Prostate gland (tissue), 2 donors: ENCODE results near the gene TCF7L1. TPM values are rescaled to one million over a fixed set of nuclear protein-coding genes. Genes with fewer than 3 reads are reported as not detected.
"Not testable (repeated sequence)": the region's sequence is repeated elsewhere in the genome, so short reads cannot be mapped to it uniquely, and the experiment has no call there.

Source experiments
- DNase-seq: peaks from one replicate; pipeline ENCODE4 v3.0.0-alpha.2; 2019; ENCODE audit warnings: low spot score
- H3K27ac ChIP-seq, 2 donors: fragments of 200-600 bp; sonication (generic); 2 replicates each; pipeline ENCODE4 v1.5.1; 2017 to 2019
- H3K27me3 ChIP-seq: fragments of 200-600 bp; sonication (generic); replicated peaks from 2 replicates; pipeline ENCODE4 v1.5.1; 2019; ENCODE audit not compliant: insufficient read depth
- H3K36me3 ChIP-seq, 2 donors: fragments of 200-600 bp; sonication (generic); 1 replicate in 1 of 2; 2 replicates in 1 of 2; pipeline versions ENCODE4 v1.5.1 to v1.8.1; 2017 to 2019
- H3K4me1 ChIP-seq: fragments of 200-600 bp; sonication (generic); replicated peaks from 2 replicates; pipeline ENCODE4 v1.5.1; 2019
- H3K4me3 ChIP-seq, 2 donors: fragments of 200-600 bp; sonication (generic); 2 replicates each; pipeline ENCODE4 v1.5.1; 2017 to 2019
- H3K9me3 ChIP-seq: fragments of 200-600 bp; sonication (generic); 2 replicates; pipeline ENCODE4 v1.5.1; 2017
- CTCF ChIP-seq, 4 experiments: fragments of 200-600 bp in 2 of 4; fragments of 450-650 bp in 2 of 4; sonication (generic) in 2 of 4; IDR thresholded peaks; 1 replicate in 3 of 4; 2 replicates in 1 of 4; pipeline ENCODE4 v1.5.1; 2016 to 2019; ENCODE audit warnings: antibody characterized with exemption in 4 of 4, mild to moderate bottlenecking in 2 of 4, moderate library complexity in 2 of 4
- POLR2A ChIP-seq: fragments of 450-650 bp; IDR thresholded peaks from one replicate; pipeline ENCODE4 v1.6.1; 2016; ENCODE audit warnings: antibody characterized with exemption, mild to moderate bottlenecking
- POLR2AphosphoS5 ChIP-seq: sonication (generic); formaldehyde crosslinking; IDR thresholded peaks from one replicate; pipeline ENCODE4 v1.6.1; 2017; ENCODE audit warnings: antibody characterized with exemption
- WGBS: methylation state at CpG from one replicate; pipeline ENCODE4 v1.1.5; 2018; 5-methylcytosine and 5-hydroxymethylcytosine counted together
- intact Hi-C: fragments of 100-400 bp; cut with DNase I; formaldehyde crosslinking; loops from one replicate; pipeline ENCODE4 v1.14.2; 2022
- total RNA-seq, 2 donors: library from RNA; depleted of rRNA; stranded (reverse); fragments of >200 nt; gene quantifications; one replicate each; pipeline ENCODE4 v1.1.0, GENCODE V29; 2016

The TCF7L1 gene
- total RNA-seq, 2 donors from 2014 or later: 2.6 to 7.0 TPM

- Histone ChIP-seq H3K27me3 (no peaks in the 10 kb centered on the region), H3K9me3 (no peaks in the 10 kb centered on the region), H3K4me3 (no peak overlapping the region), H3K36me3 (no peaks in the 10 kb centered on the region), H3K27ac (no peak overlapping the region), H3K4me1 (peaks cover 6% of the 10 kb centered on the region)
- DNase-seq: no peak
- intact Hi-C loops: no loop called here
- TF ChIP-seq CTCF (IDR thresholded peaks at IDR 0.05): no peak
- no peak for TF ChIP-seq POLR2A
- 32% methylated on average over 7 of the region's 7 CpGs for WGBS
Observed at GRCh38 chr2:85154048-85154753, 21.0 kb downstream of the TCF7L1 start.

GRCh38 chr2:85155082-85155481, 21.9 kb downstream of the TCF7L1 start:
- H3K4me1 ChIP-seq, H3K9me3 ChIP-seq, H3K36me3 ChIP-seq, H3K27ac ChIP-seq, DNase-seq, H3K4me3 ChIP-seq, H3K27me3 ChIP-seq, intact Hi-C loops: not testable (repeated sequence)
- WGBS: 78% methylated on average over 8 of the region's 8 CpGs

GRCh38 chr2:85156153-85156552, 23.0 kb downstream of the TCF7L1 start:
- WGBS: 58% methylated on average over 7 of the region's 7 CpGs
- Histone ChIP-seq H3K36me3 (no peaks in the 10 kb centered on the region), H3K4me3 (no peak overlapping the region), H3K4me1 (peaks cover 8% of the 10 kb centered on the region), H3K27me3 (no peaks in the 10 kb centered on the region), H3K27ac (no peak overlapping the region), H3K9me3 (no peaks in the 10 kb centered on the region)
- TF ChIP-seq POLR2A: no peak
- no peak for TF ChIP-seq POLR2AphosphoS5
- TF ChIP-seq CTCF (IDR thresholded peaks at IDR 0.05): no peak
- no peak for DNase-seq
- intact Hi-C loops: no loop called here

GRCh38 chr2:85156619-85157018, 23.4 kb downstream of the TCF7L1 start:
- H3K9me3 ChIP-seq: no peaks in the 10 kb centered on the region
- TF ChIP-seq POLR2AphosphoS5 (no peak), CTCF (IDR thresholded peaks at IDR 0.05) (no peak), POLR2A (no peak)
- no peak for DNase-seq
- H3K4me3 ChIP-seq: no peak overlapping the region
- no peak overlapping the region for H3K27ac ChIP-seq
- no peaks in the 10 kb centered on the region for H3K36me3 ChIP-seq
- intact Hi-C loops: no loop called here
- no peaks in the 10 kb centered on the region for H3K27me3 ChIP-seq
- WGBS: 82% methylated on average over 3 of the region's 3 CpGs
- H3K4me1 ChIP-seq: peaks cover 8% of the 10 kb centered on the region

- Histone ChIP-seq H3K9me3 (no peaks in the 10 kb centered on the region), H3K4me1 (peaks cover 8% of the 10 kb centered on the region), H3K27me3 (no peaks in the 10 kb centered on the region), H3K4me3 (no peak overlapping the region), H3K36me3 (no peaks in the 10 kb centered on the region), H3K27ac (no peak overlapping the region)
- no peak for TF ChIP-seq POLR2AphosphoS5
- no peak for TF ChIP-seq CTCF (IDR thresholded peaks at IDR 0.05)
- TF ChIP-seq POLR2A: no peak
- DNase-seq: no peak
- intact Hi-C loops: no loop called here
- WGBS: 94% methylated on average over 1 of the region's 1 CpG
Observed at GRCh38 chr2:85157345-85157744, 24.2 kb downstream of the TCF7L1 start.
